ENCODE measurements around the gene KDM3B.

GRCh38 chr5:138369261-138369660 is 16.8 kb downstream of the KDM3B start:
- TF ChIP-seq BCOR (IDR thresholded peaks at IDR 0.05) (no peak), NFE2L1 (tag; IDR thresholded peaks at IDR 0.05; ENCODE audit: borderline replicate concordance, low read depth) (no peak), GTF3C2 (IDR thresholded peaks at IDR 0.05; ENCODE audit: borderline replicate concordance, extremely low read depth, insufficient read length) (no peak), POLR2A (conservative IDR thresholded peaks at IDR 0.05) (no peak), SAP30 (IDR thresholded peaks at IDR 0.05; ENCODE audit: borderline replicate concordance, insufficient read depth, low read depth, low read length, poor library complexity, severe bottlenecking) (no peak), CBX3 (IDR thresholded peaks at IDR 0.05; ENCODE audit: borderline replicate concordance in 1 of 2, low read length in 2 of 2) (no peak), CTCF (IDR thresholded peaks at IDR 0.05 in 2 of 3, conservative IDR thresholded peaks at IDR 0.05 in 1 of 3; ENCODE audit: insufficient read depth in 2 of 3, low read depth in 1 of 3, low read length in 3 of 3) (no peak), NCOA6 (IDR thresholded peaks at IDR 0.05) (no peak), HINFP (tag; conservative IDR thresholded peaks at IDR 0.05; ENCODE audit: low read depth) (no peak), HNRNPL (IDR thresholded peaks at IDR 0.05; ENCODE audit: low read depth, low read length) (no peak)
